Thyroid gland (tissue), 4 donors: ENCODE data around the gene PLEKHD1. TPM values are rescaled to one million over a fixed set of nuclear protein-coding genes. Genes with fewer than 3 reads are reported as not detected.
A peak's percentile ranks its signal among the peaks of the same experiment; 100 is the strongest.
"Not testable (repeated sequence)": the region's sequence is repeated elsewhere in the genome, so short reads cannot be mapped to it uniquely, and the experiment has no call there.

Experiments used
- DNase-seq, 2 donors: peaks; one replicate each; pipeline ENCODE4 v3.0.0-alpha.2; 2019
- H3K27ac ChIP-seq, 3 donors: fragments of 200-600 bp; sonication (generic); 1 replicate in 2 of 3; 2 replicates in 1 of 3; pipeline ENCODE4 v1.5.1; 2016 to 2019; ENCODE audit warnings: mild to moderate bottlenecking in 1 of 3, moderate library complexity in 1 of 3
- H3K27me3 ChIP-seq: fragments of 200-600 bp; sonication (generic); one replicate; pipeline ENCODE4 v1.5.1; 2019
- H3K36me3 ChIP-seq, 2 donors: fragments of 200-600 bp; sonication (generic); one replicate each; pipeline ENCODE4 v1.5.1; 2016 to 2019
- H3K4me1 ChIP-seq, 2 donors: fragments of 200-600 bp; sonication (generic); one replicate each; pipeline ENCODE4 v1.5.1; 2017 to 2019
- H3K4me3 ChIP-seq, 3 donors: fragments of 200-600 bp; sonication (generic); replicated peaks in 1 of 3; 1 replicate in 2 of 3; 2 replicates in 1 of 3; pipeline ENCODE4 v1.5.1; 2016; ENCODE audit warnings: mild to moderate bottlenecking in 1 of 3
- H3K9me3 ChIP-seq: fragments of 200-600 bp; sonication (generic); one replicate; pipeline ENCODE4 v1.5.1; 2017
- CTCF ChIP-seq, 6 experiments: fragments of 200-600 bp in 3 of 6; fragments of 450-650 bp in 3 of 6; sonication (generic) in 3 of 6; IDR thresholded peaks; one replicate each; pipeline ENCODE4 v1.5.1; 2016 to 2019; ENCODE audit warnings: antibody characterized with exemption in 6 of 6, mild to moderate bottlenecking in 2 of 6, inconsistent platforms in 1 of 6, moderate library complexity in 1 of 6
- POLR2A ChIP-seq, 2 donors: fragments of 450-650 bp; IDR thresholded peaks; one replicate each; pipeline ENCODE4 v1.6.1; 2017; ENCODE audit warnings: antibody characterized with exemption in 2 of 2, mild to moderate bottlenecking in 2 of 2, moderate library complexity in 1 of 2
- WGBS, 2 donors: methylation state at CpG; one replicate each; pipeline ENCODE4 v1.1.5; 2017; 5-methylcytosine and 5-hydroxymethylcytosine counted together
- intact Hi-C: fragments of 100-400 bp; cut with DNase I; formaldehyde crosslinking; loops from one replicate; pipeline ENCODE4 v1.15.1; 2023
- total RNA-seq, 4 donors: library from RNA; depleted of rRNA; stranded (reverse); fragments of >200 nt; gene quantifications; one replicate each; pipeline ENCODE4 v1.2.3, GENCODE V29; 2016

Gene PLEKHD1
- total RNA-seq, 4 donors from 2014 or later = 0.40 to 7.6 (median 2.7) TPM

DNA sequence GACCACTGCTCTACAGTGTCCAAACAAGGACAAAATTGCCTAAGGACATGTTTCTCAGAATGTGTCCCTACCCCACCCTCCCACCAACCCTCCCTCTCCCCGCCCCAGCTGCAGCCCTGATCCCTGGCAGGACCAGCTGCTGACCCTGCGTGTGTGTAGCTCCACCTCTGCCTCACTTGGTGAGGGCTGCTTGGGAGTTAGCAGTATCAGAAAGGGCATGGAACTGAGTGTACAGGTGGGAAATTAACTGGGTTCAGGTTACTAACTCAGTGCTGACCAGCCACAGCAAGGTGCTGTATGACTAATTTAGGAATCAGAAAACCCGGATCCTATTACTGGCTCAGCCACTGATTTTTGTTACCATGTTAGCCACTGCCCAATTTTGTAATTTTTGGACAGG, 11.3 kb upstream of the PLEKHD1 start:
- Histone ChIP-seq H3K4me1 (no peaks in the 10 kb centered on the region), H3K27me3 (no peaks in the 10 kb centered on the region), H3K36me3 (no peaks in the 10 kb centered on the region), H3K27ac (no peak overlapping the region), H3K4me3 (no peak overlapping the region), H3K9me3 (no peaks in the 10 kb centered on the region)
- intact Hi-C loops = no loop called here
- TF ChIP-seq CTCF (IDR thresholded peaks at IDR 0.05) = no peak
- no peak for TF ChIP-seq POLR2A (IDR thresholded peaks at IDR 0.05)
- WGBS, 2 donors = 75 to 80% methylated on average over 3 of the region's 3 CpGs
- no peak for DNase-seq

- TF ChIP-seq POLR2A (IDR thresholded peaks at IDR 0.05) (no peak), CTCF (IDR thresholded peaks at IDR 0.05) (no peak)
- Histone ChIP-seq H3K36me3 (no peaks in the 10 kb centered on the region), H3K27ac (no peak overlapping the region), H3K27me3 (no peaks in the 10 kb centered on the region), H3K4me1 (no peaks in the 10 kb centered on the region), H3K4me3 (no peak overlapping the region), H3K9me3 (no peaks in the 10 kb centered on the region)
- DNase-seq = no peak
- intact Hi-C loops = no loop called here
- WGBS, 2 donors = 91 to 96% methylated on average over 3 of the region's 3 CpGs
Measured at GRCh38 chr14:69473946-69474345, 10.6 kb upstream of the PLEKHD1 start.

- intact Hi-C loops = no loop called here
- no peaks in the 10 kb centered on the region for H3K36me3 ChIP-seq
- no peaks in the 10 kb centered on the region for H3K9me3 ChIP-seq
- no peak overlapping the region for H3K27ac ChIP-seq
- TF ChIP-seq POLR2A (IDR thresholded peaks at IDR 0.05) (no peak), CTCF (IDR thresholded peaks at IDR 0.05) (peak in 4 of 6 experiments; percentile 21 to 38 (median 28))
- H3K4me3 ChIP-seq = no peak overlapping the region
- peak; percentile 12 to 21 for DNase-seq
- 39 to 40% methylated on average over 4 to 6 of the region's 8 CpGs for WGBS, 2 donors
- H3K4me1 ChIP-seq = peaks cover 4% of the 10 kb centered on the region in 2 donors
- H3K27me3 ChIP-seq = no peaks in the 10 kb centered on the region
Measured at GRCh38 chr14:69475194-69475818, 9.2 kb upstream of the PLEKHD1 start.

DNA sequence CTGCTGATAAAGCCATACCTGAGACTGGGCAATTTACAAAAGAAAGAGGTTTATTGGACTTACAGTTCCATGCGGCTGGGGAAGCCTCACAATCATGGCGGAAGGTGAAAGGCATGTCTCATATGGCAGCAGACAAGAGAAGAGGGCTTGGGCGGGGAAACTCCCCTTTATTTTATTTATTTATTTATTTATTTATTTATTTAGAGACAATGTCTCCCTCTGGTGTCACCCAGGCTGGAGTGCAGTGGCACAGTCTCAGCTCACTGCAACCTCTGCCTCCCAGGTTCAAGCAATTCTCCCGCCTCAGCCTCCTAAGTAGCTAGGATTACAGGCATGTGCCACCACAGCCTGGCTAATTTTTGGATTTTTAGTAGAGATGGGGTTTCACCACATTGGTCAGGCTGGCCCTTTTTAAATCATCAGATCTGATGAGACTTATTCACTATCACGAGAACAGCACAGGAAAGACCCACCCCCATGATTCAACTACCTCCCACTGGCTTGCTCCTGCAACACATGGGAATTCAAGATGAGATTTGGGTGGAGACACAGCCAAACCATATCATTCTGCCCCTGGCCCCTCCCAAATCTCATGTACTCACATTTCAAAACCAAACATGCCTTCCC, 7.6 kb upstream of the PLEKHD1 start:
- H3K9me3 ChIP-seq, H3K27ac ChIP-seq, DNase-seq, H3K4me3 ChIP-seq, intact Hi-C loops, H3K36me3 ChIP-seq, H3K27me3 ChIP-seq: not testable (repeated sequence)
- WGBS, 2 donors = 92 to 97% methylated on average over 5 of the region's 5 CpGs
- H3K4me1 ChIP-seq = peaks cover 16 to 18% of the 10 kb centered on the region in 2 donors
- TF ChIP-seq CTCF (IDR thresholded peaks at IDR 0.05) = peak in 1 of 6 experiments; percentile 10

DNA sequence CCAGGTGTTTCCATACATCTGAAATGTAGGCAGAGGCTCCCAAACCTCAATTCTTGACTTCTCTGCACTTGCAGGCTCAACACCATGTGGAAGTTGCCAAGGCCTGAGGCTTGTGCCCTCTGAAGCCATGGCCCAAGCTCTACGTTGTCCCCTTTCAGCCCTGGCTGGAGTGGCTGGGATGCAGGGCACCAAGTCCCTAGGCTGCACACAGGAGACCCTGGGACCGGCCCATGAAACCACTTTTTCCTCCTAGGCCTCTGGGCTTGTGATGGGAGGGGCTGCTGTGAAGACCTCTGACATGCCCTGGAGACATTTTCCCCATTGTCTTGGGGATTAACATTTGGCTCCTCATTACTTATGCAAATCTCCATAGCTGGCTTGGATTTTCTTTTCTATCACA, 6.5 kb upstream of the PLEKHD1 start:
- H3K9me3 ChIP-seq, H3K27me3 ChIP-seq, DNase-seq, H3K4me3 ChIP-seq, H3K27ac ChIP-seq, intact Hi-C loops, H3K36me3 ChIP-seq: not testable (repeated sequence)
- WGBS, 2 donors = 90 to 100% methylated on average over 2 of the region's 2 CpGs
- peaks cover 26 to 29% of the 10 kb centered on the region in 2 donors for H3K4me1 ChIP-seq
